ENCODE results near the gene DNASE1L2.
"Not testable (repeated sequence)": the region's sequence is repeated elsewhere in the genome, so short reads cannot be mapped to it uniquely, and the experiment has no call there.

DNASE1L2 gene

GRCh38 chr16:2200313-2200712, 35.9 kb upstream of the DNASE1L2 start:
- DNase-seq (ENCODE audit: low read depth, low spot score), result no peak
- H3K27ac ChIP-seq, result no peak overlapping the region

GRCh38 chr16:2203119-2203688, 33.0 kb upstream of the DNASE1L2 start:
- not testable (repeated sequence) for H3K27ac ChIP-seq; DNase-seq (ENCODE audit: low read depth, low spot score)

GRCh38 chr16:2204416-2205103, 31.7 kb upstream of the DNASE1L2 start:
- no peak for DNase-seq (ENCODE audit: low read depth, low spot score)
- H3K27ac ChIP-seq, result peak overlapping the region; percentile 74

GRCh38 chr16:2205104-2205966, 30.9 kb upstream of the DNASE1L2 start, which contains the start of gene MLST8:
MLST8 (plus strand) TSS chr16:2205454; CDS start chr16:2206086, 632 bp downstream.
- peak; percentile 27 for DNase-seq (ENCODE audit: low read depth, low spot score)
- H3K27ac ChIP-seq, result peak within 1 kb of the TSS; percentile 74

GRCh38 chr16:2205967-2206313, 30.3 kb upstream of the DNASE1L2 start:
- H3K27ac ChIP-seq, result peak overlapping the region; percentile 74
- no peak for DNase-seq (ENCODE audit: low read depth, low spot score)

- no peak for DNase-seq (ENCODE audit: low read depth, low spot score)
- peak overlapping the region; percentile 74 for H3K27ac ChIP-seq
These were observed 29.8 kb upstream of the DNASE1L2 start for GRCh38 chr16:2206420-2206779.

- no peak for DNase-seq (ENCODE audit: low read depth, low spot score)
These were observed 29.3 kb upstream of the DNASE1L2 start for GRCh38 chr16:2206780-2207433.

GRCh38 chr16:2207872-2208271, 28.4 kb upstream of the DNASE1L2 start:
- DNase-seq (ENCODE audit: low read depth, low spot score), result no peak
- H3K27ac ChIP-seq, result no peak overlapping the region

More at GRCh38 chr16:2206780-2207433, 29.3 kb upstream of the DNASE1L2 start:
- H3K27ac ChIP-seq, result peak overlapping the region; percentile 74

- no peak for DNase-seq (ENCODE audit: low read depth, low spot score)
- H3K27ac ChIP-seq, result no peak overlapping the region
These were observed 27.9 kb upstream of the DNASE1L2 start for GRCh38 chr16:2208308-2208707.

- no peak overlapping the region for H3K27ac ChIP-seq
- DNase-seq (ENCODE audit: low read depth, low spot score), result no peak
These were observed 27.5 kb upstream of the DNASE1L2 start for GRCh38 chr16:2208772-2209171.

- no peak for DNase-seq (ENCODE audit: low read depth, low spot score)
- no peak overlapping the region for H3K27ac ChIP-seq
These were observed 26.8 kb upstream of the DNASE1L2 start for GRCh38 chr16:2209258-2210008.

- DNase-seq (ENCODE audit: low read depth, low spot score), result no peak
- H3K27ac ChIP-seq, result no peak overlapping the region
These were observed 26.3 kb upstream of the DNASE1L2 start for GRCh38 chr16:2210009-2210332.

GRCh38 chr16:2210386-2211365, 25.6 kb upstream of the DNASE1L2 start, which contains the start of gene BRICD5:
BRICD5 (minus strand) TSS chr16:2210863; CDS start chr16:2210833, 30 bp downstream.
- H3K27ac ChIP-seq, result no peak within 1 kb of the TSS
- no peak for DNase-seq (ENCODE audit: low read depth, low spot score)

- H3K27ac ChIP-seq, result peak overlapping the region; percentile 35
- no peak for DNase-seq (ENCODE audit: low read depth, low spot score)
These were observed 24.3 kb upstream of the DNASE1L2 start for GRCh38 chr16:2211923-2212347.

- peak overlapping the region; percentile 35 for H3K27ac ChIP-seq
- DNase-seq (ENCODE audit: low read depth, low spot score), result no peak
These were observed 23.6 kb upstream of the DNASE1L2 start for GRCh38 chr16:2212362-2213324.

GRCh38 chr16:2213817-2214718, 22.2 kb upstream of the DNASE1L2 start:
- DNase-seq (ENCODE audit: low read depth, low spot score), result no peak
- peak overlapping the region; percentile 82 for H3K27ac ChIP-seq

GRCh38 chr16:2214719-2214968, 21.6 kb upstream of the DNASE1L2 start, which contains the start of gene PGP:
PGP (minus strand) TSS chr16:2214840; CDS start chr16:2214777, 63 bp downstream.
- peak within 1 kb of the TSS; percentile 82 for H3K27ac ChIP-seq
- no peak for DNase-seq (ENCODE audit: low read depth, low spot score)

Measured in epithelial cell of prostate (primary cell).